Medulla oblongata (tissue), 1 donor: ENCODE results near the gene E2F6.
A peak's percentile ranks its signal among the peaks of the same experiment; 100 is the strongest.

Source experiments
- DNase-seq: peaks from one replicate; pipeline ENCODE4 v3.0.0-alpha.2; 2015; ENCODE audit errors: extremely low spot score

The E2F6 gene

GRCh38 chr2:11465485-11466306, at the start of gene E2F6:
E2F6 (minus strand) TSS chr2:11466161; CDS start chr2:11465879, 282 bp downstream.
- peak; percentile 92 for DNase-seq

- DNase-seq, result no peak
Observed at GRCh38 chr2:11515490-11515981, 49.6 kb upstream of the E2F6 start.

- no peak for DNase-seq
Observed at GRCh38 chr2:11514904-11515303, 48.9 kb upstream of the E2F6 start.

- no peak for DNase-seq
Observed at GRCh38 chr2:11514081-11514730, 48.2 kb upstream of the E2F6 start.

GRCh38 chr2:11513319-11513718, 47.4 kb upstream of the E2F6 start:
- no peak for DNase-seq

- DNase-seq, result no peak
Observed at GRCh38 chr2:11512431-11512830, 46.5 kb upstream of the E2F6 start.

GRCh38 chr2:11509657-11510360, 43.8 kb upstream of the E2F6 start:
- no peak for DNase-seq

GRCh38 chr2:11508279-11508678, 42.3 kb upstream of the E2F6 start:
- peak; percentile 62 for DNase-seq

- DNase-seq, result no peak
Observed at GRCh38 chr2:11507517-11507916, 41.6 kb upstream of the E2F6 start.

- DNase-seq, result no peak
Observed at GRCh38 chr2:11506611-11506969, 40.6 kb upstream of the E2F6 start.

GRCh38 chr2:11505652-11506610, 40.0 kb upstream of the E2F6 start:
- DNase-seq, result no peak

GRCh38 chr2:11503354-11503927, 37.5 kb upstream of the E2F6 start:
- no peak for DNase-seq

- no peak for DNase-seq
Observed at GRCh38 chr2:11502740-11503292, 36.9 kb upstream of the E2F6 start.

- no peak for DNase-seq
Observed at GRCh38 chr2:11500702-11501303, 34.8 kb upstream of the E2F6 start.

- peak; percentile 82 for DNase-seq
Observed at GRCh38 chr2:11499081-11499743, 33.3 kb upstream of the E2F6 start.

- peak; percentile 82 for DNase-seq
Observed at GRCh38 chr2:11498543-11499034, 32.6 kb upstream of the E2F6 start.

GRCh38 chr2:11495844-11496681, 30.1 kb upstream of the E2F6 start:
- DNase-seq, result peak; percentile 31

- DNase-seq, result no peak
Observed at GRCh38 chr2:11494310-11494709, 28.3 kb upstream of the E2F6 start.

- DNase-seq, result no peak
Observed at GRCh38 chr2:11493282-11493681, 27.3 kb upstream of the E2F6 start.
